WI38 (cell line): ENCODE measurements around the gene OTUD3.
"Not testable (repeated sequence)": the region's sequence is repeated elsewhere in the genome, so short reads cannot be mapped to it uniquely, and the experiment has no call there.

ENCODE experiments used
- H3K4me3 ChIP-seq: 2 replicates; pipeline ENCODE4 v1.5.1; 2011; ENCODE audit warnings: low read depth, mild to moderate bottlenecking, control low read depth, low read length
- CTCF ChIP-seq: IDR thresholded peaks from 2 replicates; pipeline ENCODE4 v1.5.1; 2012; ENCODE audit warnings: low read depth, mild to moderate bottlenecking, control low read depth, low read length

Gene OTUD3

GRCh38 chr1:19860418-19860817 is 21.8 kb upstream of the OTUD3 start:
- no peak for TF ChIP-seq CTCF
- no peak overlapping the region for H3K4me3 ChIP-seq

GRCh38 chr1:19861034-19861433 is 21.2 kb upstream of the OTUD3 start:
- H3K4me3 ChIP-seq: no peak overlapping the region
- TF ChIP-seq CTCF: no peak

DNA sequence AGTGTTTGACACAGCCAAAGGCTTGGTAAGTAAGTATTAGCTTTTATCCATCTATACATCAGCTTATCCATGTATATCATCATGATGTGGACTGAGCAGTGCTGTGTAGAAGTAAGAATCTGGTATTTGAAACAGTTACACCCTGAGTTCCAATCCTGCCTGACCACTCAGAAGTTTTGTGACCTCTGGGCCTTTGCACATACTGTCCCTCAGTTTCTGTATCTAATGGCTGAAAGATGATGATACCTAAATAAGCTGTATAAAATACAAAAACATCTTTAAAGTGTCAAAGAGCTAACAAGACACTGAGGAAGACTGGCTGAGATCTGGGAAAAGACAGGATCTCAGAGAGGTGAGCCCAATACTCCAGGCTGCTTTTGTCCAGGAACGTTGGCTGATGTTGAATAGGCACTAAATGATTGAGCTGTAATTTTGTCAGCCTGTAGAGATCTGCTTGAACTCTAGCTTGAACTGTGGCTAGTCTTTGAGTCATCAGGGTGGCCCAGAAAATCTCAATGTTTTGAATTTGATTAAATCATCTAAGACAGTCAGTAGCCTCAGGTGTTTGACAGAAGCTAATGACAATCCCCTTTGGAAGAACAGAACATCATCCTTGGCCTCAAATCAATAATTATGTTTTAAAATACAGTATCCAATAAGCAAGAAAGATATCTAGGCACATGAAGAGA is 20.2 kb upstream of the OTUD3 start:
- H3K4me3 ChIP-seq: no peak overlapping the region
- TF ChIP-seq CTCF: no peak

GRCh38 chr1:19862944-19863343 is 19.3 kb upstream of the OTUD3 start:
- no peak for TF ChIP-seq CTCF
- H3K4me3 ChIP-seq: no peak overlapping the region

- no peak for TF ChIP-seq CTCF
These were observed 17.5 kb upstream of the OTUD3 start for GRCh38 chr1:19864570-19865160.

GRCh38 chr1:19866029-19866428 is 16.2 kb upstream of the OTUD3 start:
- no peak overlapping the region for H3K4me3 ChIP-seq
- TF ChIP-seq CTCF: no peak

More at GRCh38 chr1:19864570-19865160, 17.5 kb upstream of the OTUD3 start:
- no peak overlapping the region for H3K4me3 ChIP-seq

- TF ChIP-seq CTCF: no peak
- no peak overlapping the region for H3K4me3 ChIP-seq
These were observed 15.4 kb upstream of the OTUD3 start for GRCh38 chr1:19866758-19867157.

GRCh38 chr1:19868575-19868974 is 13.6 kb upstream of the OTUD3 start:
- H3K4me3 ChIP-seq: not testable (repeated sequence)

DNA sequence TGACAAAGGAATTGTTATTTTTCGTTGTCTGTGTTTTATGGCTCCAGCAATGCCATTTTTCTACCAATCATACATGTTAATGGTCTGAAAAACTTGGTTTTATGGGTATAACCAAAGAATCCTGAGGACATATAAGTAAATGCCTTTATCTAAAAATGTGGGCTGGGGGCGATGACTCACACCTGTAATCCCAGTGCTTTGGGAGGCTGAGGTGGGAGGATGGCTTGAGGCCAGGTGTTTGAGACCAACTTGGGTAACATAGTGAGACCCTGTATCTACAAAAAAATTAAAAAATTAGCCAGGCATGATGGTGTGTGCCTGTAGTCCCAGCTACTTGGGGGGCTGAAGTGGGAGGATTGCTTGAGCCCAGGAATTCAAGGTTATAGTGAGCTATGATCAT is 12.7 kb upstream of the OTUD3 start:
- not testable (repeated sequence) for H3K4me3 ChIP-seq
